ENCODE measurements around the gene LSM14B. TPM values are rescaled to one million over a fixed set of nuclear protein-coding genes. Genes with fewer than 3 reads are reported as not detected.

The LSM14B gene
- total RNA-seq, 1 experiment from 2014 or later, result 51.3 TPM

DNA sequence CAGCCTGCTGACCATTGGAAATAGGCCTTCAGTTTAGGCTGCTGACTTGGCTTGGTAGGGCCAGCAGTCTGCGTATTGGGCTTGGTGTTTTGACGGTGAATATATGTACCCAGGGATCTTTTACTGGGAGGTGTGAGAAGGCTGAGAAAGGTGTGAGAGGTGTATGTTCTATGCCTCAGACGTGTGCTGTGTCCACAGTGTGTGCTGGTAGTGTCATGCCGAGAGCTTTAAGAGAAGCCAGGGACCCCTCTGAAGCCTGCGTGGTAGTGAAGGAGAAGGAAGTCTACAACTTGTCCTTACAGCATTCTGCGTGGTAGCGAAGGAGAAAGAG is 23.4 kb downstream of the LSM14B start:
- TF ChIP-seq, protein P1, sequence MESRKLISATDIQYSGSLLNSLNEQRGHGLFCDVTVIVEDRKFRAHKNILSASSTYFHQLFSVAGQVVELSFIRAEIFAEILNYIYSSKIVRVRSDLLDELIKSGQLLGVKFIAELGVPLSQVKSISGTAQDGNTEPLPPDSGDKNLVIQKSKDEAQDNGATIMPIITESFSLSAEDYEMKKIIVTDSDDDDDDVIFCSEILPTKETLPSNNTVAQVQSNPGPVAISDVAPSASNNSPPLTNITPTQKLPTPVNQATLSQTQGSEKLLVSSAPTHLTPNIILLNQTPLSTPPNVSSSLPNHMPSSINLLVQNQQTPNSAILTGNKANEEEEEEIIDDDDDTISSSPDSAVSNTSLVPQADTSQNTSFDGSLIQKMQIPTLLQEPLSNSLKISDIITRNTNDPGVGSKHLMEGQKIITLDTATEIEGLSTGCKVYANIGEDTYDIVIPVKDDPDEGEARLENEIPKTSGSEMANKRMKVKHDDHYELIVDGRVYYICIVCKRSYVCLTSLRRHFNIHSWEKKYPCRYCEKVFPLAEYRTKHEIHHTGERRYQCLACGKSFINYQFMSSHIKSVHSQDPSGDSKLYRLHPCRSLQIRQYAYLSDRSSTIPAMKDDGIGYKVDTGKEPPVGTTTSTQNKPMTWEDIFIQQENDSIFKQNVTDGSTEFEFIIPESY (IDR thresholded peaks at IDR 0.05; ENCODE audit: extremely low read depth, insufficient replicate concordance, low read length), result no peak
- TF ChIP-seq, protein P2, sequence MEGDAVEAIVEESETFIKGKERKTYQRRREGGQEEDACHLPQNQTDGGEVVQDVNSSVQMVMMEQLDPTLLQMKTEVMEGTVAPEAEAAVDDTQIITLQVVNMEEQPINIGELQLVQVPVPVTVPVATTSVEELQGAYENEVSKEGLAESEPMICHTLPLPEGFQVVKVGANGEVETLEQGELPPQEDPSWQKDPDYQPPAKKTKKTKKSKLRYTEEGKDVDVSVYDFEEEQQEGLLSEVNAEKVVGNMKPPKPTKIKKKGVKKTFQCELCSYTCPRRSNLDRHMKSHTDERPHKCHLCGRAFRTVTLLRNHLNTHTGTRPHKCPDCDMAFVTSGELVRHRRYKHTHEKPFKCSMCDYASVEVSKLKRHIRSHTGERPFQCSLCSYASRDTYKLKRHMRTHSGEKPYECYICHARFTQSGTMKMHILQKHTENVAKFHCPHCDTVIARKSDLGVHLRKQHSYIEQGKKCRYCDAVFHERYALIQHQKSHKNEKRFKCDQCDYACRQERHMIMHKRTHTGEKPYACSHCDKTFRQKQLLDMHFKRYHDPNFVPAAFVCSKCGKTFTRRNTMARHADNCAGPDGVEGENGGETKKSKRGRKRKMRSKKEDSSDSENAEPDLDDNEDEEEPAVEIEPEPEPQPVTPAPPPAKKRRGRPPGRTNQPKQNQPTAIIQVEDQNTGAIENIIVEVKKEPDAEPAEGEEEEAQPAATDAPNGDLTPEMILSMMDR (IDR thresholded peaks at IDR 0.05 in 2 of 3, conservative IDR thresholded peaks at IDR 0.05 in 1 of 3; ENCODE audit: borderline replicate concordance in 1 of 3, insufficient read depth in 1 of 3, low read depth in 2 of 3, low read length in 2 of 3), result no peak
- no peak for TF ChIP-seq FOSL1 (IDR thresholded peaks at IDR 0.05; ENCODE audit: low read depth)
- no peak for TF ChIP-seq SP1 (IDR thresholded peaks at IDR 0.05; ENCODE audit: low read depth)
- TF ChIP-seq, protein P3, sequence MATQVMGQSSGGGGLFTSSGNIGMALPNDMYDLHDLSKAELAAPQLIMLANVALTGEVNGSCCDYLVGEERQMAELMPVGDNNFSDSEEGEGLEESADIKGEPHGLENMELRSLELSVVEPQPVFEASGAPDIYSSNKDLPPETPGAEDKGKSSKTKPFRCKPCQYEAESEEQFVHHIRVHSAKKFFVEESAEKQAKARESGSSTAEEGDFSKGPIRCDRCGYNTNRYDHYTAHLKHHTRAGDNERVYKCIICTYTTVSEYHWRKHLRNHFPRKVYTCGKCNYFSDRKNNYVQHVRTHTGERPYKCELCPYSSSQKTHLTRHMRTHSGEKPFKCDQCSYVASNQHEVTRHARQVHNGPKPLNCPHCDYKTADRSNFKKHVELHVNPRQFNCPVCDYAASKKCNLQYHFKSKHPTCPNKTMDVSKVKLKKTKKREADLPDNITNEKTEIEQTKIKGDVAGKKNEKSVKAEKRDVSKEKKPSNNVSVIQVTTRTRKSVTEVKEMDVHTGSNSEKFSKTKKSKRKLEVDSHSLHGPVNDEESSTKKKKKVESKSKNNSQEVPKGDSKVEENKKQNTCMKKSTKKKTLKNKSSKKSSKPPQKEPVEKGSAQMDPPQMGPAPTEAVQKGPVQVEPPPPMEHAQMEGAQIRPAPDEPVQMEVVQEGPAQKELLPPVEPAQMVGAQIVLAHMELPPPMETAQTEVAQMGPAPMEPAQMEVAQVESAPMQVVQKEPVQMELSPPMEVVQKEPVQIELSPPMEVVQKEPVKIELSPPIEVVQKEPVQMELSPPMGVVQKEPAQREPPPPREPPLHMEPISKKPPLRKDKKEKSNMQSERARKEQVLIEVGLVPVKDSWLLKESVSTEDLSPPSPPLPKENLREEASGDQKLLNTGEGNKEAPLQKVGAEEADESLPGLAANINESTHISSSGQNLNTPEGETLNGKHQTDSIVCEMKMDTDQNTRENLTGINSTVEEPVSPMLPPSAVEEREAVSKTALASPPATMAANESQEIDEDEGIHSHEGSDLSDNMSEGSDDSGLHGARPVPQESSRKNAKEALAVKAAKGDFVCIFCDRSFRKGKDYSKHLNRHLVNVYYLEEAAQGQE (IDR thresholded peaks at IDR 0.05; ENCODE audit: low read depth), result no peak
- TF ChIP-seq EZH2phosphoT487 (IDR thresholded peaks at IDR 0.05; ENCODE audit: borderline replicate concordance), result no peak
- TF ChIP-seq CEBPB (IDR thresholded peaks at IDR 0.05; ENCODE audit: low read depth), result no peak
- TF ChIP-seq CBX3 (IDR thresholded peaks at IDR 0.05; ENCODE audit: low read depth), result no peak
- TF ChIP-seq SRF (IDR thresholded peaks at IDR 0.05; ENCODE audit: low read depth), result no peak
- no peak for TF ChIP-seq RAD21 (IDR thresholded peaks at IDR 0.05; ENCODE audit: low read depth)
- no peak for TF ChIP-seq YY1 (IDR thresholded peaks at IDR 0.05; ENCODE audit: extremely low read depth, insufficient replicate concordance, low read depth, low read length)
- TF ChIP-seq ZFX (IDR thresholded peaks at IDR 0.05), result no peak
- no peak for TF ChIP-seq EGR1 (IDR thresholded peaks at IDR 0.05; ENCODE audit: low read depth)
- no peaks in the 10 kb centered on the region for H3K9me2 ChIP-seq (ENCODE audit: insufficient read depth)
- ATAC-seq, result no peak
- no peak overlapping the region for H3K9ac ChIP-seq (ENCODE audit: low read length)
- peak overlapping the region; percentile 95; the same call in 1 of the 2 replicates for H3K4me2 ChIP-seq (ENCODE audit: low read length)
- intact Hi-C loops (cut with micrococcal nuclease), result no loop called here
- no peaks in the 10 kb centered on the region for H3K27me3 ChIP-seq (ENCODE audit: insufficient read depth, low read length)
- ChIA-PET CTCF (no interaction called here), RAD21 (ENCODE audit: low non-redundant PET in 1 of 2, low total read pairs in 2 of 2, uncharacterized antibody in 2 of 2, unreplicated experiment in 2 of 2) (no interaction called here), POLR2A (no interaction called here)
- no peak overlapping the region for H3K27ac ChIP-seq (ENCODE audit: low read depth, low read length)
- BruUV-seq (replicated peaks), result no TSS peak
- H3K79me2 ChIP-seq (ENCODE audit: insufficient read depth, low read length), result peaks cover 89% of the 10 kb centered on the region
- no peaks in the 10 kb centered on the region for H3K9me3 ChIP-seq (ENCODE audit: control insufficient read depth in 1 of 2, insufficient read depth in 1 of 2, low read depth in 1 of 2, low read length in 2 of 2)
- no peak overlapping the region for H3K4me3 ChIP-seq (replicated peaks in 1 of 2; ENCODE audit: low read depth in 1 of 2, low read length in 2 of 2)
- H3K36me3 ChIP-seq (ENCODE audit: control insufficient read depth in 1 of 2, insufficient read depth in 2 of 2, low read length in 2 of 2), result peaks cover 0 to 23% of the 10 kb centered on the region in 2 experiments; a peak in 3 of 4 replicates
- peaks cover 13 to 23% of the 10 kb centered on the region in 2 experiments for H3K4me1 ChIP-seq (ENCODE audit: control insufficient read depth in 1 of 2, insufficient read depth in 2 of 2, low read length in 2 of 2)
- peaks cover 33% of the 10 kb centered on the region; the same call in 1 of the 2 replicates for H4K20me1 ChIP-seq (ENCODE audit: insufficient read depth)
- no peak for DNase-seq (ENCODE audit: low read depth, low spot score)
- no peak overlapping the region for H2AFZ ChIP-seq (ENCODE audit: low read depth, low read length, poor library complexity, severe bottlenecking)
